ENCODE data around the gene DNAJC15.

DNA sequence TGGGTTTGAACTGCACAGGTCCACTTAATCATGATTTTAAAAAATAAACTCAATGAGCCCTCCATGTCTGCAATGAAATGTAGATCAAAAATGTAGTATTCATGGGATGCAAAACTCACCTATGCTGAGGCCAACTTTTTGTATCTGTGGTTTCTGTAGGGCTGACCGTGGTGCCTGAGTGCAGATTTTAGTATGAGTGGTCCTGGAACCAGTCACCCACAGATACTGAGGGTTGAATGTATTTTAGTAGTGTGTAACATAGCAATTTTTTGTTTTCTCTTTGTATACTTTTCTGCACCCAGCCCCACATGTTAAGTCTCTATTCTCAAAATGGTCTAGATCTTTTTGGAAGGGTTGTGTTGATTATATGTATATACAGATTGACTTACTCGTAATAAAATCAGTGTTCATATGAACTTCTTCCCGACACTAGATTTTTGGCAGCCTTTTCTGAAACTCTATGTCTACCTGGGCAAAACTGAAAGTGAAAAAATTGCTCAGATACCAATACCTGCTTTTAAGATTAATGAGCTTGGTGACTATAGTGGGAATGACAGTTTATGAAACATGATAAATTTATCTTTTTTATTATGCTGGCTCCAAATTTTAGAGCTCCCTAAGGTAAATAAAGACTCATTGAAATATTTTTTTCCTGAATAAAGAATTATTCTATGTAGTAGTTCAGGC lies 51.6 kb downstream of the DNAJC15 start:
- TF ChIP-seq POLR2A (IDR thresholded peaks at IDR 0.05; ENCODE audit: low read length) = no peak
- no peak for TF ChIP-seq GATA1 (IDR thresholded peaks at IDR 0.05; ENCODE audit: low read depth, low read length)

Measured in erythroblast (primary cell).